NCI-H2196 treated with DMSO at 0.1 percent for 48 hours (cell line): ENCODE results near the gene MBTD1.
"Not testable (repeated sequence)": the region's sequence is repeated elsewhere in the genome, so short reads cannot be mapped to it uniquely, and the experiment has no call there.

ENCODE experiments used
- DNase-seq: peaks from one replicate; lab custom pipeline; 2025; ENCODE audit not compliant: unreplicated experiment; lab: John Stamatoyannopoulos, UW

The MBTD1 gene

GRCh38 chr17:51256101-51256500, 3.7 kb downstream of the MBTD1 start:
- no peak for DNase-seq

- DNase-seq = no peak
Observed at GRCh38 chr17:51255673-51256072, 4.2 kb downstream of the MBTD1 start.

- no peak for DNase-seq
Observed at GRCh38 chr17:51251010-51251409, 8.8 kb downstream of the MBTD1 start.

GRCh38 chr17:51250314-51250840, 9.5 kb downstream of the MBTD1 start:
- DNase-seq = no peak

- no peak for DNase-seq
Observed at GRCh38 chr17:51245535-51245934, 14.3 kb downstream of the MBTD1 start.

- DNase-seq = no peak
Observed at GRCh38 chr17:51244041-51244440, 15.8 kb downstream of the MBTD1 start.

GRCh38 chr17:51240275-51240674, 19.6 kb downstream of the MBTD1 start:
- no peak for DNase-seq

GRCh38 chr17:51238255-51238887, 21.5 kb downstream of the MBTD1 start:
- no peak for DNase-seq

GRCh38 chr17:51234162-51234561, 25.7 kb downstream of the MBTD1 start:
- no peak for DNase-seq

GRCh38 chr17:51231999-51232398, 27.9 kb downstream of the MBTD1 start:
- no peak for DNase-seq

GRCh38 chr17:51230306-51230705, 29.5 kb downstream of the MBTD1 start:
- no peak for DNase-seq

- no peak for DNase-seq
Observed at GRCh38 chr17:51229889-51230288, 30.0 kb downstream of the MBTD1 start.

- DNase-seq = no peak
Observed at GRCh38 chr17:51228161-51228560, 31.7 kb downstream of the MBTD1 start.

- not testable (repeated sequence) for DNase-seq
Observed at GRCh38 chr17:51225523-51225922, 34.3 kb downstream of the MBTD1 start.

GRCh38 chr17:51224402-51225262, 35.2 kb downstream of the MBTD1 start:
- DNase-seq = no peak

GRCh38 chr17:51221322-51221721, 38.5 kb downstream of the MBTD1 start:
- DNase-seq = no peak

- DNase-seq = no peak
Observed at GRCh38 chr17:51217946-51218345, 41.9 kb downstream of the MBTD1 start.

- no peak for DNase-seq
Observed at GRCh38 chr17:51214920-51215319, 44.9 kb downstream of the MBTD1 start.

GRCh38 chr17:51203838-51204237, 56.0 kb downstream of the MBTD1 start:
- no peak for DNase-seq

GRCh38 chr17:51200846-51201245, 59.0 kb downstream of the MBTD1 start:
- no peak for DNase-seq

- DNase-seq = no peak
Observed at GRCh38 chr17:51200295-51200694, 59.6 kb downstream of the MBTD1 start.

- DNase-seq = no peak
Observed at GRCh38 chr17:51197754-51198153, 62.1 kb downstream of the MBTD1 start.
